Activated CD4-positive, alpha-beta T cell treated with anti-CD3 and anti-CD28 coated beads, Interleukin-2, amount 10 ng/mL, durations not matched to agents 24 days and 14 days (primary cell): Measurements from ENCODE around the gene WWTR1. TPM values are rescaled to one million over a fixed set of nuclear protein-coding genes. Genes with fewer than 3 reads are reported as not detected.

Experiments used
- DNase-seq: peaks from one replicate; pipeline ENCODE4 v3.0.0; 2022
- H3K27ac Mint-ChIP-seq: one replicate; pipeline ENCODE4 v1.8.0; 2022; ENCODE audit warnings: mild to moderate bottlenecking, mixed read lengths
- H3K27me3 Mint-ChIP-seq: one replicate; pipeline ENCODE4 v1.8.0; 2022; ENCODE audit warnings: mixed read lengths
- H3K36me3 Mint-ChIP-seq: one replicate; pipeline ENCODE4 v1.8.0; 2022; ENCODE audit warnings: low read depth, mild to moderate bottlenecking, mixed read lengths
- H3K4me1 Mint-ChIP-seq: one replicate; pipeline ENCODE4 v1.8.0; 2021; ENCODE audit warnings: mixed read lengths
- H3K4me3 Mint-ChIP-seq: one replicate; pipeline ENCODE4 v1.8.0; 2022; ENCODE audit warnings: mild to moderate bottlenecking, moderate library complexity, mixed read lengths
- H3K9me3 Mint-ChIP-seq: one replicate; pipeline ENCODE4 v1.8.0; 2021; ENCODE audit warnings: mixed read lengths
- intact Hi-C: fragments of 100-400 bp; cut with micrococcal nuclease; formaldehyde crosslinking; loops from one replicate; pipeline ENCODE4 v1.15.1; 2023
- total RNA-seq: library from RNA; stranded (reverse); gene quantifications from 2 replicates; pipeline ENCODE4 v1.2.3, GENCODE V29; 2022

Gene WWTR1
- total RNA-seq, 1 donor from 2014 or later: 0.75 TPM

DNA sequence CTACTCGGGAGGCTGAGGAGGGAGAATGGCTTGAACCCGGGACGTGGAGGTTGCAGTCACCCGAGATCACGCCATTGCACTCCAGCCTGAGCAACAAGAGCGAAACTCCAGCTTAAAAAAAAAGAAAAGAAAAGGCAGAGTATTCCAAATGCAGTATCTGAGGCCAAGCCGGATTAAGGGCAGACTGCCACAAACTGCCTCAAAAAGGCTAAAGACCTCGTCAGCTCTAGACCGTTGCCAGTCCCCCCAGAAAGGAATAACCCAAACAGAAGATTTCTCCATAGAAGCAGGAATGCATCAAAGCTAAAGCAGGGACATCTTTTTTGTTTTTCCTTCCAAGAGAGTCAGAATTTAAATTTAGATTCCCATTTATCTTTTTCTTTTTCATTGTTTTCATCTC lies 110.4 kb downstream of the WWTR1 start:
- H3K36me3 Mint-ChIP-seq: no peaks in the 10 kb centered on the region
- intact Hi-C loops: no loop called here
- peaks cover 8% of the 10 kb centered on the region for H3K27me3 Mint-ChIP-seq
- no peak for DNase-seq
- no peak overlapping the region for H3K4me3 Mint-ChIP-seq
- no peaks in the 10 kb centered on the region for H3K4me1 Mint-ChIP-seq
- H3K27ac Mint-ChIP-seq: no peak overlapping the region
- H3K9me3 Mint-ChIP-seq: no peaks in the 10 kb centered on the region

GRCh38 chr3:149545049-149545448 lies 112.8 kb downstream of the WWTR1 start:
- DNase-seq: no peak
- no peaks in the 10 kb centered on the region for H3K4me1 Mint-ChIP-seq

GRCh38 chr3:149542375-149543312 lies 115.2 kb downstream of the WWTR1 start:
- Mint-ChIP-seq H3K27me3 (peaks cover 11% of the 10 kb centered on the region), H3K27ac (no peak overlapping the region), H3K4me3 (no peak overlapping the region), H3K9me3 (no peaks in the 10 kb centered on the region), H3K4me1 (no peaks in the 10 kb centered on the region), H3K36me3 (no peaks in the 10 kb centered on the region)
- intact Hi-C loops: no loop called here
- DNase-seq: no peak

More at GRCh38 chr3:149545049-149545448, 112.8 kb downstream of the WWTR1 start:
- intact Hi-C loops: no loop called here
- Mint-ChIP-seq H3K9me3 (no peaks in the 10 kb centered on the region), H3K27ac (no peak overlapping the region), H3K4me3 (no peak overlapping the region), H3K36me3 (no peaks in the 10 kb centered on the region), H3K27me3 (peaks cover 10% of the 10 kb centered on the region)

DNA sequence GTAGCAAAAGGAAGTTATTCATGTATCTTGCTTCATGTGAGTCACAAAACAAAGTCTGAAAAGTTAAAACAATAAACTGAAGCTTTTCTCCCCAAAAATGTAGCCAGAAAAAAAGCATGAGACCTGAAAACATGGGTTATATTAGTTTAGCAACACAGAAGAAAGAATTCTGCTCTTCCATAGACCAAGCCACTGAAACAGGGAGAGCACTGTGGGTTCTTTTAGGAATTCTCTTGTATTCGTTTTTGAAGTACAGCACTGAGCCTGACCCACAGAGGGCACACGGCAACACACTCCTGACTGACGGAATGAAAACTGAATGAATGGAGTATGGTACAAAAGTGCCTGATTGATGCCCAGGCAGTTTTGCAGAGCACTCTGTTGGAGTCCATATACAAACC lies 116.7 kb downstream of the WWTR1 start:
- H3K4me3 Mint-ChIP-seq: no peak overlapping the region
- H3K36me3 Mint-ChIP-seq: no peaks in the 10 kb centered on the region
- H3K4me1 Mint-ChIP-seq: no peaks in the 10 kb centered on the region
- H3K27ac Mint-ChIP-seq: no peak overlapping the region
- no peaks in the 10 kb centered on the region for H3K9me3 Mint-ChIP-seq
- H3K27me3 Mint-ChIP-seq: peaks cover 9% of the 10 kb centered on the region
- intact Hi-C loops: no loop called here
- no peak for DNase-seq

GRCh38 chr3:149538371-149538770 lies 119.5 kb downstream of the WWTR1 start:
- H3K9me3 Mint-ChIP-seq: no peaks in the 10 kb centered on the region
- peaks cover 9% of the 10 kb centered on the region for H3K27me3 Mint-ChIP-seq
- no peak overlapping the region for H3K4me3 Mint-ChIP-seq
- H3K36me3 Mint-ChIP-seq: no peaks in the 10 kb centered on the region
- H3K4me1 Mint-ChIP-seq: no peaks in the 10 kb centered on the region
- DNase-seq: no peak
- no peak overlapping the region for H3K27ac Mint-ChIP-seq
- intact Hi-C loops: no loop called here

DNA sequence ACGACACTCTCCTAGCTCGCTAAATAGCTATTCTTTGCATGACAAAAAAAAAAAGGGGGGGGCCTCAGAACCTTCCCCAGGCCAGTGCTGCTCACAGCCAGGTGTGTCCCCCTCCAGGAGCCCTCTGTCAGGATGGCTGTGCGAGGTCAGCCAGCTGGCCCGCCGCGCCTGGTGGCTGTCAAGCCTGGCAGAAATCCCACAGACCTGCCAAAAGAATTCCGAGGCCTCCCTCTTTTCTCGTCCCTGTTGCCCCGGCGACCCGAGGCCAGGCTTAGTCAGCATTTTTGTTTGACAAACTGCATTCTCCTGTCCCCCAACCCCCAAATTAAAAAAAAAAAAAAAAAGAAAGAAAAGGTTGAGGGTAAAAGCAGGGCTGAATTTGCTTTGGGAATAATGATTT lies 121.4 kb downstream of the WWTR1 start:
- Mint-ChIP-seq H3K27me3 (peaks cover 9% of the 10 kb centered on the region), H3K27ac (no peak overlapping the region), H3K4me1 (peaks cover 5% of the 10 kb centered on the region), H3K36me3 (no peaks in the 10 kb centered on the region), H3K4me3 (no peak overlapping the region), H3K9me3 (no peaks in the 10 kb centered on the region)
- DNase-seq: no peak
- intact Hi-C loops: no loop called here

DNA sequence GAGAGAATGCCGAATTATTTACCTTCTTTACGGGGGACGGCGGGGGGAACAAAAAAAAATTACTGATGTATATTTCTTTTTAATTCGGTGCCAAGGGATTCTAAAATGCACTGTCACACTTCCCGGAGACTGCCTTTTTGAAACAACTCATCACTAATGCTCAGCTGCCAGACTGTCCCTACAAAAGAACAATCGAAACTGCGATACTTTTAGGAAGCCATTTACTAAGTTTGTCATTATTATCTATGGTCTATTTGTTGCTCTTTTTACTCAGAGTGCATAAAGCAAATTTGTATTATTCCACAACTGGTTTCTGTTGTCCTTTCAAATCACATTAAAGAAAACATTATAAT lies 122.5 kb downstream of the WWTR1 start:
- Mint-ChIP-seq H3K36me3 (no peaks in the 10 kb centered on the region), H3K9me3 (no peaks in the 10 kb centered on the region), H3K27me3 (peaks cover 9% of the 10 kb centered on the region), H3K4me1 (peaks cover 5% of the 10 kb centered on the region), H3K4me3 (no peak overlapping the region), H3K27ac (no peak overlapping the region)
- no peak for DNase-seq
- intact Hi-C loops: no loop called here

- Mint-ChIP-seq H3K9me3 (no peaks in the 10 kb centered on the region), H3K27ac (no peak overlapping the region), H3K4me3 (no peak overlapping the region), H3K4me1 (peaks cover 5% of the 10 kb centered on the region), H3K36me3 (no peaks in the 10 kb centered on the region), H3K27me3 (peaks cover 6% of the 10 kb centered on the region)
- no peak for DNase-seq
- intact Hi-C loops: loop anchor here (5.0 kb wide), 1 partner anchor 237 kb away; no protein-coding TSS in a partner anchor
Measured at GRCh38 chr3:149534671-149535332, 123.0 kb downstream of the WWTR1 start.

GRCh38 chr3:149534082-149534481 lies 123.7 kb downstream of the WWTR1 start:
- DNase-seq: no peak
- Mint-ChIP-seq H3K4me3 (no peak overlapping the region), H3K36me3 (no peaks in the 10 kb centered on the region), H3K4me1 (peaks cover 5% of the 10 kb centered on the region), H3K9me3 (no peaks in the 10 kb centered on the region), H3K27ac (no peak overlapping the region), H3K27me3 (peaks cover 6% of the 10 kb centered on the region)
- intact Hi-C loops: loop anchor here (5.0 kb wide), 1 partner anchor 238 kb away; no protein-coding TSS in a partner anchor

GRCh38 chr3:149532489-149533180 lies 125.2 kb downstream of the WWTR1 start:
- H3K27me3 Mint-ChIP-seq: peaks cover 6% of the 10 kb centered on the region
- H3K4me3 Mint-ChIP-seq: no peak overlapping the region
- H3K27ac Mint-ChIP-seq: no peak overlapping the region
- no peaks in the 10 kb centered on the region for H3K9me3 Mint-ChIP-seq
- no peak for DNase-seq
- no peaks in the 10 kb centered on the region for H3K36me3 Mint-ChIP-seq
- intact Hi-C loops: loop anchor here (5.0 kb wide), 1 partner anchor 240 kb away; no protein-coding TSS in a partner anchor
- peaks cover 5% of the 10 kb centered on the region for H3K4me1 Mint-ChIP-seq

- Mint-ChIP-seq H3K9me3 (no peaks in the 10 kb centered on the region), H3K36me3 (no peaks in the 10 kb centered on the region), H3K4me3 (no peak overlapping the region), H3K27ac (no peak overlapping the region), H3K4me1 (peaks cover 5% of the 10 kb centered on the region), H3K27me3 (peaks cover 5% of the 10 kb centered on the region)
- DNase-seq: no peak
- intact Hi-C loops: no loop called here
Measured at GRCh38 chr3:149529099-149529498, 128.7 kb downstream of the WWTR1 start.

DNA sequence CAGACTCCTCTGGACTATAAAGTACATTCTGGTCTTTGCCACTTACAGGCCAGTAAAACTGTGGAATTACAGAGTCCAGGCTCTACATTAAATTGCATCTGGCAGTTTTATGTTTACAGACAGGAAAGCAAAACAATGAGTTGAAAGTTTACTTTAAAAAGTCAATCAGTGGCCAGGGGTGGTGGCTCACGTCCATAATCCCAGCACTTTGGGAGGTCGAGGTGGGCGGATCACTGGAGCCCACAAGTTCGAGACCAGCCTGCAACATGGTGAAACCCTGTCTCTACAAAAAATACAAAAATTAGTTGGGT lies 129.5 kb downstream of the WWTR1 start:
- no peak overlapping the region for H3K4me3 Mint-ChIP-seq
- H3K9me3 Mint-ChIP-seq: no peaks in the 10 kb centered on the region
- no peak overlapping the region for H3K27ac Mint-ChIP-seq
- H3K27me3 Mint-ChIP-seq: peaks cover 2% of the 10 kb centered on the region
- H3K36me3 Mint-ChIP-seq: no peaks in the 10 kb centered on the region
- no peak for DNase-seq
- intact Hi-C loops: no loop called here
- peaks cover 5% of the 10 kb centered on the region for H3K4me1 Mint-ChIP-seq

DNA sequence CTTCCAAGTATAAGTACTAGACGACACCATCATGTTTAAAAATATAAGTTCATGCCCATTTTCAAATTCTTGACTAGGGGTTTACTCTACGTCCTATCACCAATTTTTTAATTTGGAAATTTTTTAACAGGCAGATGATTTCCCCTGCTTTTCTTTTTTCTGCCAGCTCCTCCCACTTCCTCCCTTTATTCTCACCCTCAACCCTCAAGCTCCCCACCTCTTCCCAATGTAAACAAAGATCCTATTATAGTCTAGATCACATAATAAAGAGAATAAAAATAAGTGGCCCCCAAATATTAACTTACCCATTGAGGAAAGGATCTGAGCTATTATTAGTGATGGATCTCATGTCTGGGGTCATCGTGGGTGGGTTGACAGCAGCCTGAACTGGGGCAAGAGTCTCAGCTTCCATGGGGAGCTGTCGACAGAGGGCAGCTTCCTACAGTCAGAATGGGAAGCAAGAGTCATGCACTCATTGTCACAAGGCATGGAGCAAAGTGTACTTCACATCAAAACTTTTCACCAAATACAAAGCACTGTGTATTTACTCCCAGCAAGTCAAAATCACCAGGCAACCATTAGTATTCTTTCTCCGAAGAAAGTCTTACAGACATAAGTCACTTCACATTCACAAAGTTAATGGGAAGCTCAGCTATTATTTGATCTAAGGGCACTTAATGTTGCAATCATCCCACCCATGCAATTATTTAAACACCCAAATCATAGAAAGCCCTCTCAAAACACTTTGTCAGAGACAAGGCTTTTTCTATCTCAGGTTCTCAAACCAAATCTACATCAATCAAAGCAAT lies 130.1 kb downstream of the WWTR1 start:
- Mint-ChIP-seq H3K27ac (no peak overlapping the region), H3K4me3 (no peak overlapping the region), H3K36me3 (no peaks in the 10 kb centered on the region), H3K4me1 (peaks cover 2% of the 10 kb centered on the region), H3K27me3 (peaks cover 2% of the 10 kb centered on the region), H3K9me3 (no peaks in the 10 kb centered on the region)
- intact Hi-C loops: no loop called here
- DNase-seq: no peak
